GM23248 (cell line): ENCODE results near the gene MUC16.

Source experiments
- EZH2 ChIP-seq: fragments of 200-600 bp; sonication (generic); IDR thresholded peaks from 2 replicates; pipeline ENCODE4 v1.6.1; 2018; ENCODE audit warnings: antibody characterized with exemption, mild to moderate bottlenecking; ENCODE audit not compliant: insufficient read depth, poor library complexity, severe bottlenecking
- EZH2phosphoT487 ChIP-seq: fragments of 200-600 bp; sonication (generic); IDR thresholded peaks from 2 replicates; pipeline ENCODE4 v1.6.1; 2018; ENCODE audit warnings: antibody characterized with exemption, moderate library complexity, mild to moderate bottlenecking, low read depth; ENCODE audit not compliant: insufficient read depth

DNA sequence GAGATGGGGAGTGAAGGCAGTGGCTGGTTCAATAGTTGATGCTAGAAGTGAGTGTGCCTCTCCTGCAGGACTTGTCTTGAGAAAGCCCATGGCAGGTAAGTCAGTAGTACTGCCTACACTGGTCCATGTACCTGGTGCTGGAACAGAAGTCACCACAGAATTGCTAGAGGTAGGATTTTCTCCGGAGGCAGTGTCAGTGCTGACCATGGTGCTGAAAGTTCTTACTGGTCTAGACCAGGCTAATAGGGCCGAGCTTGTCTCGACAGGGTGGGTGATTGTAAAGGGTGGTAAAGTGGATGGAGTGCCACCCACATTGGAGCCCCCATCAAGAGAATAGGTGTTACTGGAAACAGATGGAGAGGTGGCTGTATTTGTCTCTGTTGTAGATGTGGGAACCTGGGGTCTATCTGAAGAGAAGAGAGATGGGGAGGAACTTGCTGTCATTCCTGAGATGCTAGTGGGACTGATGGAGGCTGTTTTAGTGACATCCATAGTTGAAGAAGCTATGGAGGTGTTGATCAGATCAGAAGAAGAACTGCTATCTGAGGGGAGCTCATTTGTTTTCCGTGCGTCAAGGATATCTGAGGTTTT lies 36.6 kb downstream of the MUC16 start:
- TF ChIP-seq EZH2: no peak
- TF ChIP-seq EZH2phosphoT487: no peak
